ENCODE measurements around the gene TMEM120B. TPM values are rescaled to one million over a fixed set of nuclear protein-coding genes. Genes with fewer than 3 reads are reported as not detected.
"Not testable (repeated sequence)": the region's sequence is repeated elsewhere in the genome, so short reads cannot be mapped to it uniquely, and the experiment has no call there.

The TMEM120B gene
- polyA plus RNA-seq, 1 donor from 2014 or later, result 9.8 TPM

GRCh38 chr12:121789800-121790728, 77.5 kb downstream of the TMEM120B start:
- H3K4me2 ChIP-seq (ENCODE audit: low read length), result no peak overlapping the region
- no peaks in the 10 kb centered on the region for H3F3A ChIP-seq (ENCODE audit: insufficient read depth, low read length, poor library complexity, severe bottlenecking)
- H2AFZ ChIP-seq (ENCODE audit: low read depth, low read length), result no peak overlapping the region
- TF ChIP-seq CTCF (IDR thresholded peaks at IDR 0.05; ENCODE audit: poor library complexity, severe bottlenecking), result no peak
- no peak for TF ChIP-seq RAD21 (conservative IDR thresholded peaks at IDR 0.05)
- no peaks in the 10 kb centered on the region for H3K9me3 ChIP-seq (ENCODE audit: low read length)
- H3K36me3 ChIP-seq (ENCODE audit: insufficient read depth, low read length), result no peaks in the 10 kb centered on the region
- H3K9ac ChIP-seq (ENCODE audit: low read length), result no peak overlapping the region
- H3K79me2 ChIP-seq (replicated peaks; ENCODE audit: insufficient read depth, low read length), result no peaks in the 10 kb centered on the region
- H3K27me3 ChIP-seq (ENCODE audit: insufficient read depth, low read depth, low read length), result peaks cover 11% of the 10 kb centered on the region
- peaks cover 7% of the 10 kb centered on the region for H4K20me1 ChIP-seq (ENCODE audit: insufficient read depth)
- no peaks in the 10 kb centered on the region for H3K9me2 ChIP-seq (ENCODE audit: insufficient read depth, low read length)
- no peak overlapping the region for H3K27ac ChIP-seq (ENCODE audit: low read length)
- H3K4me3 ChIP-seq (ENCODE audit: low read length), result no peak overlapping the region

GRCh38 chr12:121790785-121791184, 78.2 kb downstream of the TMEM120B start:
- not testable (repeated sequence) for H2AFZ ChIP-seq (ENCODE audit: low read depth, low read length); H3K9ac ChIP-seq (ENCODE audit: low read length); H3K27ac ChIP-seq (ENCODE audit: low read length); H3K79me2 ChIP-seq (replicated peaks; ENCODE audit: insufficient read depth, low read length); H3K4me2 ChIP-seq (ENCODE audit: low read length); H3F3A ChIP-seq (ENCODE audit: insufficient read depth, low read length, poor library complexity, severe bottlenecking); H3K4me3 ChIP-seq (ENCODE audit: low read length); H3K9me2 ChIP-seq (ENCODE audit: insufficient read depth, low read length); H4K20me1 ChIP-seq (ENCODE audit: insufficient read depth); H3K36me3 ChIP-seq (ENCODE audit: insufficient read depth, low read length); H3K9me3 ChIP-seq (ENCODE audit: low read length)
- H3K27me3 ChIP-seq (ENCODE audit: insufficient read depth, low read depth, low read length), result peaks cover 11% of the 10 kb centered on the region

GRCh38 chr12:121791671-121792551, 79.4 kb downstream of the TMEM120B start:
- Histone ChIP-seq H3K27ac (ENCODE audit: low read length) (no peak overlapping the region), H3K9ac (ENCODE audit: low read length) (no peak overlapping the region), H2AFZ (ENCODE audit: low read depth, low read length) (no peak overlapping the region), H3K9me2 (ENCODE audit: insufficient read depth, low read length) (no peaks in the 10 kb centered on the region), H3F3A (ENCODE audit: insufficient read depth, low read length, poor library complexity, severe bottlenecking) (no peaks in the 10 kb centered on the region), H3K9me3 (ENCODE audit: low read length) (no peaks in the 10 kb centered on the region), H3K79me2 (replicated peaks; ENCODE audit: insufficient read depth, low read length) (peaks cover 4% of the 10 kb centered on the region), H3K4me2 (ENCODE audit: low read length) (no peak overlapping the region), H3K4me3 (ENCODE audit: low read length) (no peak overlapping the region), H3K27me3 (ENCODE audit: insufficient read depth, low read depth, low read length) (peaks cover 11% of the 10 kb centered on the region), H4K20me1 (ENCODE audit: insufficient read depth) (peaks cover 14% of the 10 kb centered on the region), H3K36me3 (ENCODE audit: insufficient read depth, low read length) (no peaks in the 10 kb centered on the region)
- no peak for TF ChIP-seq SMC3 (conservative IDR thresholded peaks at IDR 0.05; ENCODE audit: poor library complexity)
